ENCODE measurements around the gene CNOT2.

CNOT2 gene

DNA sequence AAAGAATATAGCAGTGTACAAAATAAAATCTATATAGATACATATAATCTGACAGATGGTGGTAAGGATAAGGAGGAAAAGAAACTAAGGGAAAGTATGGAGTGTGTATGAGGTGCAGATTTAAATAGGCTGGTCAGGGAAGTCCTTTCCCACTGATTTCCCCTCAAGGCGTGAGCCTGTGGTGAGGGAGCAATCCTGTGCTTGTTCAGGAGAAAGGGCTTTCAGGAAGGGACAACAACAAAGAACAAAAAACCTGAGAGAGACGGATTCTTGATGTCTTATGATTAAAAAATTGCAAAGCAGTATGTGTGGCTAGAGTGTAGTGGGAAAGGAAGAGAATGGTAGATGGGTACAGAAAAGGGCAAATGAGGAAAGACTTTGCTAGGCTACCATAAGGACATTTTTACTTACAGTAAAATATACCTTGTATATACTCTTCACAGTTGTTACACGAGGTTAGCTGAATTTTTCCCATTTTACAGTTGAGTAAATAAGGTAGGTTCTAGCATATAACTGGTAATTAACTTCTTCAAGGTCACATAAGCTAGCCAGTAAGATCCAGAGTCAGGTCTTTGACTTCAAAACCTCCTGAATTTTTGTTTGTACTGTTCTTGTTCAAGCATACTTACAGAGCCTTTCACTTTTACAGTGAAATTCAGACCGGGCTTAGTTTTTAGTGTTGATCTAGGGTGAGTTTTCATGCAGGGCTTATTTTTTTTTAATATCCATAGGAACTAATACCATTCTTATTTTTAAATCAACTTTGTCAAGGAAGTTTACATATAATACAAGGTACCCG lies 15.6 kb downstream of the CNOT2 start:
- no peak overlapping the region for H3K4me3 ChIP-seq (ENCODE audit: low read depth, low read length)
- TF ChIP-seq, protein P1, sequence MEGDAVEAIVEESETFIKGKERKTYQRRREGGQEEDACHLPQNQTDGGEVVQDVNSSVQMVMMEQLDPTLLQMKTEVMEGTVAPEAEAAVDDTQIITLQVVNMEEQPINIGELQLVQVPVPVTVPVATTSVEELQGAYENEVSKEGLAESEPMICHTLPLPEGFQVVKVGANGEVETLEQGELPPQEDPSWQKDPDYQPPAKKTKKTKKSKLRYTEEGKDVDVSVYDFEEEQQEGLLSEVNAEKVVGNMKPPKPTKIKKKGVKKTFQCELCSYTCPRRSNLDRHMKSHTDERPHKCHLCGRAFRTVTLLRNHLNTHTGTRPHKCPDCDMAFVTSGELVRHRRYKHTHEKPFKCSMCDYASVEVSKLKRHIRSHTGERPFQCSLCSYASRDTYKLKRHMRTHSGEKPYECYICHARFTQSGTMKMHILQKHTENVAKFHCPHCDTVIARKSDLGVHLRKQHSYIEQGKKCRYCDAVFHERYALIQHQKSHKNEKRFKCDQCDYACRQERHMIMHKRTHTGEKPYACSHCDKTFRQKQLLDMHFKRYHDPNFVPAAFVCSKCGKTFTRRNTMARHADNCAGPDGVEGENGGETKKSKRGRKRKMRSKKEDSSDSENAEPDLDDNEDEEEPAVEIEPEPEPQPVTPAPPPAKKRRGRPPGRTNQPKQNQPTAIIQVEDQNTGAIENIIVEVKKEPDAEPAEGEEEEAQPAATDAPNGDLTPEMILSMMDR (IDR thresholded peaks at IDR 0.05; ENCODE audit: insufficient read depth, low read depth, low read length, missing control alignments): no peak
- DNase-seq (ENCODE audit: low read depth): no peak

DNA sequence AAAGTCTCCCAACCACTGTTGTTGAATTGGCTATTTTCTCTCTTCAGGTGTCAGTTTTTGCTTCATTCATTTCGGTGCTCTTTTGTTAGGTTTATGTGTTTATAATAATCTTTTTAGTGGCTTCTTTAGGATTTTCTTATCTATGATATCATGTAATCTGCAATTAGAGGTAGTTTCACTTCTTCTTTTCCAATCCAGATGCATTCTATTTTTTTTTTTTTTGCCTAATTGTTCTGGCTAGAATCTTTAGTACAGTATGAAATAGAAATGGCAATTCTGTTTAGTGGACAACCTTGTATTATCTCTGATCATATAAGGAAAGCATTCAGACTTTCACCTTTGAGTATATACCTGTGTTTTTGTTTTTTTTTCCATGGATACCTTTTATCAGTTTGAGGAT lies 17.4 kb downstream of the CNOT2 start:
- TF ChIP-seq, protein P1 (IDR thresholded peaks at IDR 0.05; ENCODE audit: insufficient read depth, low read depth, low read length, missing control alignments): no peak
- DNase-seq (ENCODE audit: low read depth): no peak
- no peak overlapping the region for H3K4me3 ChIP-seq (ENCODE audit: low read depth, low read length)

DNA sequence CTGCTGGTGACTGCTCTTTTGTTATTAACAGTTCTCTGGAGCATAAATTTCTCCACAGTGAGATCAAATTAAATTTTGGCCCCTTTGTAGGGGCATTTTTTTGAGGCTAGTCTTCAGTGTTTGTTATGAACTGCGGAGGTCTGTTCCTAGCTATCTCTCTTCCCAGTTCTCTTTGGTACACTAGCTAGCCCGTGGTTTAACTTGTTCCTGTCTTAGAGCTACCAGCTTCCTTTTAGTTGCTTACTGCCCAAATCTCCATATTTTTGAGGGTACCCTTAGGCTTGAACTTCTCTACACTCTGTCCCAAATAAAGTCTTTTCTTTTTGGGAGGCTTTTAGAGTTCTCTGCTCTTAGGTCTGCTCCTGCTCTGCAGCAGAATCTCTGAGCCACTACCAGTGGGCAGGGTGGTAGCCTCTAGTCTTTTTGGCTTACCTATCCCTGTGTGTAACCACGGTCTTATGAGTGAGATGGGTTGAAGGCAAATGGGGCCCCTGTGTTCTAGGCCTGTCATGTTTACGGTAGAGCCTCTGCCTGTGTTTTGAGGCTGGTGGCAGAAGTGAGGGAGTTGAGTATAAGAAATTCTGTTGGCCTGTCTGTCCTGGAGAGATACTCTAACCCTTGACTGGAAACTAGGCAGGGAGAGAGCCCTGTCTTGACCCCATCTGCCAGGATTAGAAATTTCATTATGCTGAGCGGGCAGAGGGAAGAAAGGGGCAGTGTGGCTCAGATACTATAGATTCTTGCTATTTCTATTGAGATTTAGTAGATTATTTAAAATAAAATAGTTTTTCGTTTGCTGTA lies 21.0 kb downstream of the CNOT2 start:
- TF ChIP-seq, protein P1 (IDR thresholded peaks at IDR 0.05; ENCODE audit: insufficient read depth, low read depth, low read length, missing control alignments): no peak
- no peak for DNase-seq (ENCODE audit: low read depth)
- H3K4me3 ChIP-seq (ENCODE audit: low read depth, low read length): no peak overlapping the region

DNA sequence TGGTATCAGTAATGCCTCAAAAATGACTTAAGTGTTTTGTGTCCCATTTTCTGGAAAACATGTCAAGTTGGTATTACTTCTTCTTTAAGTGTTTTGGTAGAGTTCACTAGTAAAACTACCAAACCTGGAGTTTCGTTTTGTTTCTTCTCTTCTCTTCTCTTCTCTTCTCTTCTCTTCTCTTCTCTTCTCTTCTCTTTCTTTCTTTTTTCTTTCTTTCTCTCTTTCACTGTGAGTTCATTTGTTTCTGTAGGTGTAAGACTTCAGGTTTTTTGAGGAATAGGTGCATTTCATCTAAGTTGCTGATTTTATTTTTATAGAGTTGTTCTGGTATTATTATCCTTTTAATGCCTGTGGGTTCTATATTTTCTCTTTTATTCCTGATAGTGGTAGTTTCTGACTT lies 21.9 kb downstream of the CNOT2 start:
- TF ChIP-seq, protein P1 (IDR thresholded peaks at IDR 0.05; ENCODE audit: insufficient read depth, low read depth, low read length, missing control alignments): no peak
- H3K4me3 ChIP-seq (ENCODE audit: low read depth, low read length): no peak overlapping the region
- DNase-seq (ENCODE audit: low read depth): no peak

DNA sequence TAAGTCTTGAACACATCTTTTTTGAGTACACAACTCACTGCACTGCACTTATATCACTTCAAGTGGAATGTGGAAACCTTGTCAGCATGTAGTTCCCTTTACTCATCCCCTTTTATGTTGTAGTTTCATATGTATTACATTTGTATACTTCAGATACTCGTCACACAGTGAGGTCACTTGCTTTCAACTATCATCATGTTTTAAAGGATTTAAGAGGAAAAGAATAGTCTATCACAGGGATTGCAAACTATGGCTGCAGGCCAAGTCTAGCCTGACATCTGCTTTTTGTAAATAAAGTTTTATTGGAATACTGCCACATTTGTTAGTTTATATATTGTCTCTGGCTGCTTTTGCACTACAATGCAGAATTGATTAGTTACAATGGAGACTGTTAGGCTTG lies 24.3 kb downstream of the CNOT2 start:
- H3K4me3 ChIP-seq (ENCODE audit: low read depth, low read length): no peak overlapping the region
- no peak for DNase-seq (ENCODE audit: low read depth)
- TF ChIP-seq, protein P1 (IDR thresholded peaks at IDR 0.05; ENCODE audit: insufficient read depth, low read depth, low read length, missing control alignments): no peak

DNA sequence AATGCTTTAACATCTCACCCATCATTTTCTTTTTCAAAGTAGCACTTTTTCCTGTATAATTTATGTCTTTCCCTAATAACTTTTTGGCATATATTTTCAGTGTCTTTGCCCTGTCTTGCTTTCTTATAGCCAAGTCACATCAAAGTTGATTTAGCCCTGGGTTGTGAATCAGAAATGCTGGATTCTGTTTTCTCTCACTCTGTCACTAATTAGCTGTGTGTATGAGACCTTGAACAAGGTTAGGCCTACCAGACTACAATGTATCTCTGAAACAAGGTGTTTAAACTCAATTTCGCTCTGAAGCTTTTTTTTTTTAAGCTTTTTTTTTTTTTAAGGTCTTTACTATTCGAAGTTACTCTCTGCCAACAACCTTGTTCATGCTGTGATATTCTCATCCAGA lies 25.7 kb downstream of the CNOT2 start:
- DNase-seq (ENCODE audit: low read depth): no peak
- TF ChIP-seq, protein P1 (IDR thresholded peaks at IDR 0.05; ENCODE audit: insufficient read depth, low read depth, low read length, missing control alignments): no peak

More for the DNA sequence above, 25.7 kb downstream of the CNOT2 start:
- H3K4me3 ChIP-seq (ENCODE audit: low read depth, low read length): no peak overlapping the region
